Thyroid gland (tissue), 4 donors: ENCODE results near the gene ADAP1.

Experiments
- POLR2A ChIP-seq, 2 donors: fragments of 450-650 bp; IDR thresholded peaks; one replicate each; pipeline ENCODE4 v1.6.1; 2017; ENCODE audit warnings: antibody characterized with exemption in 2 of 2, mild to moderate bottlenecking in 2 of 2, moderate library complexity in 1 of 2
- TF ChIP-seq, protein P1 (sequence below), 6 experiments: fragments of 200-600 bp in 3 of 6; fragments of 450-650 bp in 3 of 6; sonication (generic) in 3 of 6; IDR thresholded peaks; one replicate each; pipeline ENCODE4 v1.5.1; 2016 to 2019; ENCODE audit warnings: antibody characterized with exemption in 6 of 6, mild to moderate bottlenecking in 2 of 6, inconsistent platforms in 1 of 6, moderate library complexity in 1 of 6

DNA sequence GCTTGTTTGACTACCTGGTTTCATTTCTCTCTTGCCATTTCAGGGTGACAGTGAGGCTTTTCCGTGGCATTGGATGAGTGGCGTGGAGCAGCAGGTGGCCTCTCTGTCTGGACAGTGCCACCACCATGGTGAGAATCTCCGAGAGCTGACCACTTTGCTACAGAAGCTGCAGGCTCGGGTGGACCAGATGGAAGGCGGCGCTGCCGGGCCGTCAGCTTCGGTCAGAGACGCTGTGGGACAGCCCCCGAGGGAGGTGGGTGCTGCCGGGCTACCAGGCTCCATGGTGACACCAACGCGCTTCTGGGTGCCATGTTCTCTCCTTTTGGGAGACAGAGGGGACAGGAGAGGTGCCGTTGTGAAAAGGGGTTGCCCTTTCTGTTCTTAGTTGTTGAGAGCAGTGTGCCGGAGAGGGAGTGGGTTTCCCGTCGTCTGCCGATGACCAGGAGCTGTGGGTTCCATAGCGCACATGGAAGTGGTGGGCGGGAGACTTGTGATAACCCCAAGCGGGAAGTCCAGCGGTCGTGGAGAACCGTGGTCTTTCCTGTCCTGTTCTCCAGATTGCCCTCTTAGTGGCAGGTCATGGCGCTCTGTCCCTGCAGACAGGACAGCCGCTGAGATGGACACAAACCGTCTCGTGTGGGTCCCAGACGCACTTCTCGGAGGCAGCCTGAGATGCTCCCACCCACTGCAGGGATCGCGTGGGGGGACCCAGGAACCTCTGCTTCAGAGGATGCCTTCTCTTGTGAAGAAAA is 100.9 kb downstream of the ADAP1 start:
- TF ChIP-seq POLR2A (IDR thresholded peaks at IDR 0.05), result no peak
- TF ChIP-seq, protein P1, sequence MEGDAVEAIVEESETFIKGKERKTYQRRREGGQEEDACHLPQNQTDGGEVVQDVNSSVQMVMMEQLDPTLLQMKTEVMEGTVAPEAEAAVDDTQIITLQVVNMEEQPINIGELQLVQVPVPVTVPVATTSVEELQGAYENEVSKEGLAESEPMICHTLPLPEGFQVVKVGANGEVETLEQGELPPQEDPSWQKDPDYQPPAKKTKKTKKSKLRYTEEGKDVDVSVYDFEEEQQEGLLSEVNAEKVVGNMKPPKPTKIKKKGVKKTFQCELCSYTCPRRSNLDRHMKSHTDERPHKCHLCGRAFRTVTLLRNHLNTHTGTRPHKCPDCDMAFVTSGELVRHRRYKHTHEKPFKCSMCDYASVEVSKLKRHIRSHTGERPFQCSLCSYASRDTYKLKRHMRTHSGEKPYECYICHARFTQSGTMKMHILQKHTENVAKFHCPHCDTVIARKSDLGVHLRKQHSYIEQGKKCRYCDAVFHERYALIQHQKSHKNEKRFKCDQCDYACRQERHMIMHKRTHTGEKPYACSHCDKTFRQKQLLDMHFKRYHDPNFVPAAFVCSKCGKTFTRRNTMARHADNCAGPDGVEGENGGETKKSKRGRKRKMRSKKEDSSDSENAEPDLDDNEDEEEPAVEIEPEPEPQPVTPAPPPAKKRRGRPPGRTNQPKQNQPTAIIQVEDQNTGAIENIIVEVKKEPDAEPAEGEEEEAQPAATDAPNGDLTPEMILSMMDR (IDR thresholded peaks at IDR 0.05), result no peak
